CD14-positive monocyte (primary cell): ENCODE data around the gene SLC5A12. TPM values are rescaled to one million over a fixed set of nuclear protein-coding genes. Genes with fewer than 3 reads are reported as not detected.

Experiments
- DNase-seq, 3 donors: peaks; one replicate each; pipeline ENCODE4 v3.0.0-alpha.2; 2011 to 2022
- H2AFZ ChIP-seq: 2 replicates; pipeline ENCODE4 v1.6.0; 2012; ENCODE audit warnings: mild to moderate bottlenecking, low read depth, low read length, inconsistent platforms; ENCODE audit not compliant: insufficient read depth, poor library complexity, severe bottlenecking
- H3K27ac ChIP-seq, 2 donors: 1 replicate in 1 of 2; 2 replicates in 1 of 2; pipeline ENCODE4 v1.5.1; 2012 to 2013; ENCODE audit warnings: low read length in 2 of 2, control low read depth in 1 of 2, inconsistent platforms in 1 of 2, low read depth in 1 of 2, mild to moderate bottlenecking in 1 of 2
- H3K27me3 ChIP-seq, 2 donors: one replicate each; pipeline versions ENCODE4 v1.6.0 to v1.6.1; 2011 to 2013; ENCODE audit warnings: low read length in 2 of 2; ENCODE audit not compliant: control insufficient read depth in 2 of 2, insufficient read depth in 2 of 2
- H3K36me3 ChIP-seq, 2 donors: replicated peaks in 1 of 2; 1 replicate in 1 of 2; 2 replicates in 1 of 2; pipeline versions ENCODE4 v1.5.1 to v1.6.1; 2012 to 2013; ENCODE audit warnings: low read length in 2 of 2, control low read depth in 1 of 2, inconsistent platforms in 1 of 2, mild to moderate bottlenecking in 1 of 2; ENCODE audit not compliant: insufficient read depth in 2 of 2, control insufficient read depth in 1 of 2
- H3K4me1 ChIP-seq, 2 donors: 1 replicate in 1 of 2; 2 replicates in 1 of 2; pipeline versions ENCODE4 v1.5.1 to v1.6.1; 2012 to 2013; ENCODE audit warnings: low read length in 2 of 2, control low read depth in 1 of 2, inconsistent platforms in 1 of 2, mild to moderate bottlenecking in 1 of 2, moderate library complexity in 1 of 2; ENCODE audit not compliant: insufficient read depth in 2 of 2, control insufficient read depth in 1 of 2
- H3K4me2 ChIP-seq: replicated peaks from 2 replicates; pipeline ENCODE3; 2012; ENCODE audit warnings: low read length, moderate library complexity, mild to moderate bottlenecking; ENCODE audit not compliant: poor library complexity, severe bottlenecking; ENCODE audit errors: extremely low read depth
- H3K4me3 ChIP-seq, 3 experiments: fragments of 200-600 bp in 1 of 3; sonication (generic) in 1 of 3; replicated peaks in 1 of 3; 1 replicate in 2 of 3; 2 replicates in 1 of 3; pipeline ENCODE4 v1.5.1; 2011 to 2013; ENCODE audit warnings: low read length in 3 of 3, mild to moderate bottlenecking in 3 of 3, control low read depth in 2 of 3, low read depth in 2 of 3, inconsistent platforms in 1 of 3, moderate library complexity in 1 of 3
- H3K79me2 ChIP-seq: 2 replicates; pipeline ENCODE4 v1.6.0; 2012; ENCODE audit warnings: mild to moderate bottlenecking, control low read depth, inconsistent platforms, low read length, moderate library complexity; ENCODE audit not compliant: insufficient read depth
- H3K9ac ChIP-seq: 2 replicates; pipeline ENCODE4 v1.6.0; 2017; ENCODE audit warnings: low read length, mild to moderate bottlenecking; ENCODE audit not compliant: insufficient read depth, poor library complexity, severe bottlenecking
- H3K9me3 ChIP-seq, 2 donors: replicated peaks in 1 of 2; 1 replicate in 1 of 2; 2 replicates in 1 of 2; pipeline versions ENCODE4 v1.5.1 to v1.6.1; 2012 to 2013; ENCODE audit warnings: low read length in 2 of 2, control low read depth in 1 of 2; ENCODE audit not compliant: control insufficient read depth in 1 of 2, insufficient read depth in 1 of 2
- H4K20me1 ChIP-seq: 2 replicates; pipeline ENCODE4 v1.6.0; 2012; ENCODE audit warnings: mild to moderate bottlenecking, low read length, control low read depth, moderate library complexity; ENCODE audit not compliant: insufficient read depth
- H3K27ac Mint-ChIP-seq, 7 donors: one replicate each; pipeline ENCODE4 v1.8.0; 2020; ENCODE audit warnings: mild to moderate bottlenecking in 7 of 7, mixed read lengths in 7 of 7, moderate library complexity in 6 of 7, inconsistent platforms in 2 of 7
- H3K27me3 Mint-ChIP-seq, 3 donors: one replicate each; pipeline ENCODE4 v1.8.0; 2021 to 2022; ENCODE audit warnings: low read depth in 3 of 3, mild to moderate bottlenecking in 3 of 3, mixed read lengths in 3 of 3, moderate library complexity in 3 of 3, inconsistent platforms in 1 of 3
- H3K36me3 Mint-ChIP-seq, 2 donors: one replicate each; pipeline ENCODE4 v1.8.0; 2020; ENCODE audit warnings: mixed read lengths in 2 of 2, inconsistent platforms in 1 of 2, mild to moderate bottlenecking in 1 of 2
- H3K4me1 Mint-ChIP-seq: one replicate; pipeline ENCODE4 v1.8.0; 2020; ENCODE audit warnings: mild to moderate bottlenecking, mixed read lengths
- H3K4me3 Mint-ChIP-seq, 2 donors: one replicate each; pipeline ENCODE4 v1.8.0; 2020; ENCODE audit warnings: mild to moderate bottlenecking in 2 of 2, mixed read lengths in 2 of 2, moderate library complexity in 1 of 2
- H3K9me3 Mint-ChIP-seq, 7 donors: one replicate each; pipeline ENCODE4 v1.8.0; 2020 to 2022; ENCODE audit warnings: mixed read lengths in 7 of 7, mild to moderate bottlenecking in 6 of 7, moderate library complexity in 6 of 7, inconsistent platforms in 2 of 7
- CTCF ChIP-seq: fragments of 200-600 bp; IDR thresholded peaks from one replicate; pipeline ENCODE4 v1.8.0; 2022; ENCODE audit warnings: antibody characterized with exemption, mild to moderate bottlenecking
- WGBS: methylation state at CpG from one replicate; pipeline ENCODE4 v1.1.5; 2013; ENCODE audit warnings: missing lambda C conversion rate; ENCODE audit not compliant: insufficient coverage; 5-methylcytosine and 5-hydroxymethylcytosine counted together
- intact Hi-C, 2 donors: fragments of 100-400 bp; cut with micrococcal nuclease; formaldehyde crosslinking; loops; one replicate each; pipeline versions ENCODE4 v1.15.0 to v1.15.1; 2023
- polyA plus RNA-seq, 3 donors: library from polyadenylated mRNA; depleted of rRNA in 1 of 3; unstranded in 2 of 3; stranded (reverse) in 1 of 3; fragments of 300-500 nt in 2 of 3; fragments of >200 nt in 1 of 3; fragmentation: Illumina TruSeq in 2 of 3; gene quantifications; 1 replicate in 2 of 3; 2 replicates in 1 of 3; pipeline ENCODE4 v1.2.3, GENCODE V29; 2012 to 2021

SLC5A12 gene
- polyA plus RNA-seq, 3 donors, result not detected

- WGBS, result 100% methylated on average over 2 of the region's 3 CpGs
- Histone ChIP-seq H3K9ac (no peak overlapping the region), H4K20me1 (no peaks in the 10 kb centered on the region), H3K9me3 (no peaks in the 10 kb centered on the region), H3K27me3 (no peaks in the 10 kb centered on the region), H3K27ac (no peak overlapping the region), H2AFZ (no peak overlapping the region), H3K79me2 (no peaks in the 10 kb centered on the region), H3K36me3 (no peaks in the 10 kb centered on the region), H3K4me2 (no peak overlapping the region), H3K4me3 (no peak overlapping the region), H3K4me1 (no peaks in the 10 kb centered on the region)
- no peak for TF ChIP-seq CTCF
- no peaks in the 10 kb centered on the region for H3K4me1 Mint-ChIP-seq
- H3K27me3 Mint-ChIP-seq, result peaks cover 0 to 2% (median 0%) of the 10 kb centered on the region in 3 donors
- no peak overlapping the region for H3K4me3 Mint-ChIP-seq
- H3K36me3 Mint-ChIP-seq, result no peaks in the 10 kb centered on the region
- no peak for DNase-seq
- intact Hi-C loops, result no loop called here
- H3K27ac Mint-ChIP-seq, result no peak overlapping the region
- peaks cover 0 to 2% (median under 1%) of the 10 kb centered on the region in 7 donors for H3K9me3 Mint-ChIP-seq
Observed at GRCh38 chr11:26764825-26765224, 43.0 kb upstream of the SLC5A12 start.

DNA sequence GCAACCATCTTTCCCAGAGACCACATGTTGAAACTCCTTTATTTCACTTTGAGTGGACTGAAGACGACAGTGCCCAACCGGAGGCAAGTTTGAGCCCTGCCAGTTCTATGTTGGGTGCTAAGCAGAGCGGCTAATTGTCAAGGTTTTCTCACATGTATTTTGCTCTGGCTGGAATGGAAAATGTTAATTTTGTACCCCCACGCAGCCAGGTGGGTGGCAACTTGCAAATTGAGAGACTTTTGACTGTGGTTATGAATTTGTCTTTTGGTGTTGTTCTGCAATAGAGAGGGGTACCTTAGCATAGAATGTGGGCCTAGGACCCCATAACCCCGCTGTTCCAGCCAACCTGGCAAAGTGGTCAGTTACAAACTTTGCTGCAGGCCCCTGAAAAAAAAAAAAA lies 42.5 kb upstream of the SLC5A12 start:
- Histone ChIP-seq H3K9me3 (no peaks in the 10 kb centered on the region), H3K79me2 (no peaks in the 10 kb centered on the region), H2AFZ (no peak overlapping the region), H4K20me1 (no peaks in the 10 kb centered on the region), H3K4me3 (no peak overlapping the region), H3K27me3 (no peaks in the 10 kb centered on the region), H3K4me1 (no peaks in the 10 kb centered on the region), H3K36me3 (no peaks in the 10 kb centered on the region), H3K27ac (no peak overlapping the region), H3K4me2 (no peak overlapping the region), H3K9ac (no peak overlapping the region)
- H3K36me3 Mint-ChIP-seq, result no peaks in the 10 kb centered on the region
- peaks cover 0 to 2% (median 0%) of the 10 kb centered on the region in 7 donors for H3K9me3 Mint-ChIP-seq
- H3K27ac Mint-ChIP-seq, result no peak overlapping the region
- intact Hi-C loops, result no loop called here
- TF ChIP-seq CTCF, result no peak
- H3K4me1 Mint-ChIP-seq, result no peaks in the 10 kb centered on the region
- H3K4me3 Mint-ChIP-seq, result no peak overlapping the region
- DNase-seq, result no peak
- WGBS, result 100% methylated on average over 3 of the region's 5 CpGs
- peaks cover 0 to 2% (median 0%) of the 10 kb centered on the region in 3 donors for H3K27me3 Mint-ChIP-seq
